Measurements from ENCODE around the gene SIRPA.

The SIRPA gene

DNA sequence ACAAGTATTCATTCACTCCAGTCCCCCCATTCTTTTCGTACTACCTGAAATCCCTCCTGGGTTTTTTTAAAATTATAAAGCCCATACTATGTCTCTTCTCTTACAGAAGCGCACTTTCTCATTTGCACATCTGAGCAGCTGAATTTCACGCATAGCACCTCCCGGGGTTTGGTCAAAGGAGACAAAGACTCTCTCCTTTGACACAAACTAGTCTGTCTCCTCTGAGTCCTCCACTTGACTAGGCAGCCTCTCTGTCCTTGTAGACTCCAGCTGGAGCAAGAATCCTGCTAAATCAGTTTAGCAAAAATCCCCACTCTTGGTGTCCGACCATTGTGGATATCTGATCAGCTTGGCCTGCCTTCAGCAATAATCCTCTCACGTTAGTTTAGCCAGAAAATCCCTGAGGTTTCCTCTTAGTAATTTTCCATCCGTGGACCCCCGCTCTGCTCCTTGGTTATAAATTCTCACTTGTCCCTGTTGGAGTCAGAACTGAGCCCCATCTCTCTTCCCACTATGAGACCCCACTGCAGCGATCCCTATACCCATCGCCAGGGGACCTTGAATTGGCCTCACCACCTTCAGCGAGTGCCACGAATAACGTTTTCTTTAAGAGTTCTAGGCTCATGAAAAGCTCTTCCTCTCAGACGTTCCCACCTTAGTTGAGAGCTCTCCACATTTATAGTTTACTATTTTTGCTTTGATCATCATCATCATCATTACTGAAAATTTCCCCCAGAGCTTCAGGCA is 69.6 kb downstream of the SIRPA start:
- intact Hi-C loops (cut with DNase I) = loop anchor here (5.0 kb wide), 1 partner anchor 487 kb away; no protein-coding TSS in a partner anchor
- no peak for DNase-seq

DNA sequence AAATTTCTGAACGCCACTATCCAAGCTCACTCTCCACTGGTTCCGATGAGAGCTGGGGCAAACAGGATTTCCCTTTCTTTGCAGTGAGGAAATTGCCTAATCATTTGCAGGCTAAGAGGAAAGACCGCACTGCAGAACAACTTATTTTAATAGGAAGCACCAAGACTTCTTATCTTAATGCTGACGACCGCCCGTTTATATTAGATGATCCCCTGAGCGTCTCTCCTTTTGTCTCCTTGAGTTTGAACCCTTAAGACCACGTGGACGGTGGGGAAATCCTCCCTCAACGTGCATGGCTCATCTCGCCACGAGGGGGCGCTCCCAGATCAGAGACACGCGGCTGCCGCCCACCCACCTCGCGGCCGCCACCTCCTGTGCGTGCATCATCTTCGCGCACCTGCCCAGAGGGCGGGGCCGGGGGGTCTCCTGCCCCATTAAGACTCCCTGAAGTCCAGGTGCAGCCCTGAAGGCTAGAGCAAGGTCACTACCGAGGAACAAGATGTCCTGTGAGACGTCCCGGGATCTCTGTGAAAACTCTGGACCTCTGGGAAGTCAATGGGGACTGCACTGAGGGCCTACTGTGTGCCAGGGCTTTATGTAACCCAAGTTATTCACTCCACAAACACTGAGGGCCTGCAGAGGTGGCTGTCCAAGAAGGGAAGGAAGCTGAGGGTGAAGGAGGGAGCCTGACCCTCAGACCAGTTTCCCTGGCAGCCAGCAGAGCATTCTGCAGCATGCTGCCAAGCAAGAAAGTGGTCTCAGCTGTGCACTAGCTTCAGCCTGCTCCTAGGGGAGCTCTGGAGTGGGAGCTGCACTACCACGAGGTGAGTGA is 70.5 kb downstream of the SIRPA start:
- intact Hi-C loops (cut with DNase I) = loop anchor here (1.0 to 5.0 kb wide), 2 partner anchors 207 to 487 kb away; no protein-coding TSS in a partner anchor
- DNase-seq = peak; percentile 59 to 97 (median 83)

DNA sequence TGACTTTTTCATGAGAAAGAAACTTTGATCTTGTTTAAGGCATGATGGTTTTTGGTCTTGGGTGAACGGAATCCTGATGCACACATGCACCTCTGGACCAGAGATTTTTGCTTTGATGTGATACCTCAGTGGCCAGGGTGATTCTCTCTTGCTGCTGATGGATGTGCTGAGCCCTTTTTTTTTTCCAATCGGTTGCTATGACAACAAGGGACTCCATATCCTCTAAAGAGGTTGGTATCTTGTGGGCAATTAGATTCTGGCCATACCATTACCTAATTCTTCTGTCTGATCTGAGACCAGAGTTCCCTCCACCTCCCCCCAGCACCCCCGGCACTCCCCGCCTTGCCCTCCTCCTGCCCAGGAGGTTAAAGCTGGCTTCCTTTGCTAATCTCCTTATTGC is 73.8 kb downstream of the SIRPA start:
- no peak for DNase-seq
- intact Hi-C loops (cut with DNase I) = loop anchor here (5.0 kb wide), 1 partner anchor 483 kb away; no protein-coding TSS in a partner anchor

DNA sequence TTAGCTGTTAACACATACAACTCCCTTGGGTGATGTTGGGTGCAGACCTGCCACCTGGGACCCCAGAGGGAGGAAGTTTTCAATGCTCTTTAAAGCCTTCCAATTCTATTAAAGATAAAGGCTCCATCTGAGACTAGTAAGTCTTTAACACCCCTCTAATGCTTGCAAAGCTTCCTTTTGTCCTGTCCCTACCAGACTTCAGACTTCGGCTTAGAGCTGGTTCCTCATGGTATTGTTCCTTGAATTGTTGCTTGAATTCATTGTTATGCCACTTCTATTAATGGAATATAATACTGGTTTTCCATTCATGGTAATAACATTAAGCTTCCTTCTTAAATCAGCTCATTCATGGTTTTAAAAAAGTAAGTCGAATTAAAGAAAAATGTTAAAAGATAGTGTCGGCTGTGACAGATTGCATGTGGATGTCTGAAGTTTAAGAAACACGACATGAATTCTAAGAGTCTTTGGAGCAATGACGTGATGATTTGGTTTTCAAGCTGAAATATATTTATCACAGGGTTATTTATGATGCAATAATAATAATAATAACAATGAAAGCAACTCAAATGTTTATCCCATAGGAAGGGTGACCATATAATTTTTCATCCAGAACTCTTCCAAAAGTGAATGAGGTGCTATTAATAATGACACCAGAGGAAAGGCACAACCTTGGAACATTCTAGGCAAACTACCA is 76.8 kb downstream of the SIRPA start:
- intact Hi-C loops (cut with DNase I) = no loop called here

DNA sequence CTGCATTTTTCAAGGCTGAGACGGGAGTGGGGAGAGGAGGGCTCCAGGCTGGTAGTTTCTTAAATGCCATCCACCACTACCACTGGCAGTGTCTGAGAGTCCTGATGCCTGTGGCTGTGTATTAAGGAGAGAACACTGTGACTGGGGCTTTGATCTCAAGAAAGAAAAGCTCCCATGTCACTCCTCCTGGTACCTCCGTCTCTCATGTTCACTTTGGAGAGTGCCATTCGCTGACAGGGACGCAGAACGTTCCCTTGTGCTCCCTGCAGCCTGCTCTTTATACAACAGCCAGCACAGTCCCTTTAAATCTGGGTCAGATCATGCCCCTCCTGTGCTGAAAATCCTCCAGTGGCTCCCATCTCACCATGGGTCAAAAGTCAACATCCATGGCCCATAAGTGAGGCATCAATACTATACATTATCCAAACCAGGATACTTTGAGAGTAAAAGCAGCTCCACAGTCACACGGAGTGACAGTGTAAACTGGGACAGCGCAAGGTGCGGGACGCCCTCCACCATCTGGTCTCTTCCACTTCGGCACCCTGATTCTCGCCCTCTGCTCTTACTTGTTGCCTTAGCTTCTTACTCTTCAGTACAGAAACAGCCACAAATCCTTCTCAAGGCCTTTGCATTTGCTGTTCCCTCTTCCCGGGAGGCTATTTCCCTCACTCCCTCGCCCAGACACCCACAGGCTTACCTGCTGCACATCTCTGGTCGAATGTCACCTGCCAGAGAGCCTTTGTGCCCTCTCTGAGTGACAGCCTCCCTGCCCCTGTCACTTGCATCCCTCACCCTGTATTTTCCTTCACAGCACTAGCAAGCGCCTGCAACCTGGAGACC is 78.6 kb downstream of the SIRPA start:
- peak in 1 of 10 donors; percentile 62 for DNase-seq
- intact Hi-C loops (cut with DNase I) = no loop called here

More for the DNA sequence above, 76.8 kb downstream of the SIRPA start:
- DNase-seq = no peak

DNA sequence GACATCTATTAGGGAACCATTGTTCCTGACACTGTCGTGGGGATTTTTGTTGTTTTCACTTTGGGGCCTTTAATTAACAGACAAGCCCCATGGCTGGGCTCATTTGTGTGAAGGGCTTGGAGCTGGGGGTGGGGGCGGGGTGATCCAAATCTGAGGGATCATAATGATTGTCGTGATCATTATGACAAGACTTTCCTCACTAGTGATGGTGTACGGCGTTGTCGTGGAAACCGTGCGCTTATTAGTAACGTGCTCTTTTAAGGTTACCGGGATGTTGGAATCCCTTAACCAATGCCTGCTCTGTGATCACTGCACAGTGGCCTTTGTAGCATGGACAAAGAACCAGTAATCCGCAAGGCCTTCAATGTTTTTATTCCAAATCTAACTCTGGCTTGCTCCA is 80.1 kb downstream of the SIRPA start:
- intact Hi-C loops (cut with DNase I) = no loop called here
- DNase-seq = no peak

DNA sequence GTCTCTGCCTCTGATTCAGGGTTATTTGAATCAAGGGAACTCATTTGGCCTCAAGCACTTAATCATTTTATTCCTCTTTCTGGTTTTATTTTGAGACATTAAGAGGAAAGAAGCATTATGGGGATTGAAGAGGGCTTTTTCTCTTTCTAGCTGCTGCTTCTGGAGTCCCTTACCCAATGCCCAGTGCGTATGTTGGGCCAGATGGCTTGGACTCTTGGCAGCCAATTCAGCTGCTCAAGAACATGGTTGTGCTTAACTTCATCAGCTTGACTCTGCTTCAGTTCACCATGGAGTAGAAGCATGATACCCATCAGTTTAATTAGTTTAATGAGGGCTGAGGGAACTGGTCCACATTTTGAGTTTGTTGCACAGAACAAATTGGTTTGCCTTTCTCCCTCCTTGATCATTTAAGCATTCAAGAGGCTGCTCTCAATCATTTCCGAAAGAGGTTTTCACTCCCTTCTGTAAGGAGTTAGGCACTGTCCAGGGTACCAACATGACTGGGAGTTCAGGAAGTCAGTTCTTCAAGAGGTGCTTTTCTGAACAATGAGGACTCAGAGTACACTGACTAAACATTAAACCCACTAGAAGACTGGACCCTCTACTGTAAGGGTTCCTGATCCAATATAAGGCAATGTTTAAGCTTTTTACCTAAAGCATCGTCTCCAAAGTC is 84.0 kb downstream of the SIRPA start:
- no peak for DNase-seq
- intact Hi-C loops (cut with DNase I) = no loop called here

DNA sequence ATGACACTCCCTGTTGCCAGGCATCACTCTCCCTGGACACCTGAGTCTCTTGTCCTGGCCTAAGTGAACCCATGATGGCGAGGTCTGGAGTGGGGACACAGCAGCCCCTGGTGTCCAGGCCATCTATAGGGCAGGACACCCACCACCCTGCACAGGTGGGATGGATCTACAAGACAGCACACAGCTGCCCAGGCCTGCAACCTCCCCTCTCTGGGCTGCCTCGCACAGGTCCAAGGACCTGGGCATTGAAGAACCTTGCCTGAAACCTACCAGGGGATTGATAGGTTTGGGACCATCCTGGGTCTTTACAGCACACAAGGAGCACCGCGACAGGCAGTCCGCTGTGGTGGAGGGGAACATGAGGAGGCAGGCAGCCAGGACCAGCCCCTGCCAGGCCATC is 87.5 kb downstream of the SIRPA start:
- no peak for DNase-seq
- intact Hi-C loops (cut with DNase I) = no loop called here

DNA sequence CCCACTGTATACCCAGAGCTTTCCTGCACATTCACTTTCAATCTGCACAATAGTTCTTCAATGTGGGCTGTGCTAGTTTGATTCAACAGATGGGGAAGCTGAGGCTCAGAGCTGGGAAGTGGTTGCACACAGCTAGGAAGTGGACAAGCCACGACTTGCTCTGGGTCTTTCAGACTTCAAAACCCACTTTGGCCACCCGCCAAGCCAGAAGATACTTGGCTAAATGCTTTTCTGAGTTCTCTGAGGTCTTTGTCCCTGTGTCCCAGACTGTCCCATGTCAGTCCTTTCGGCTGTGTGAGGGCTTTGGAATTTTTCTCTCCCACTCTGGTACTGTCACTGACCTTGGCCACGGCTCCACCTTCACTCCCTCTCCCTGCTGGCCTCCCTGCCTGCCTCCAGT is 88.1 kb downstream of the SIRPA start:
- DNase-seq = peak in 1 of 10 donors; percentile 20
- intact Hi-C loops (cut with DNase I) = no loop called here

DNA sequence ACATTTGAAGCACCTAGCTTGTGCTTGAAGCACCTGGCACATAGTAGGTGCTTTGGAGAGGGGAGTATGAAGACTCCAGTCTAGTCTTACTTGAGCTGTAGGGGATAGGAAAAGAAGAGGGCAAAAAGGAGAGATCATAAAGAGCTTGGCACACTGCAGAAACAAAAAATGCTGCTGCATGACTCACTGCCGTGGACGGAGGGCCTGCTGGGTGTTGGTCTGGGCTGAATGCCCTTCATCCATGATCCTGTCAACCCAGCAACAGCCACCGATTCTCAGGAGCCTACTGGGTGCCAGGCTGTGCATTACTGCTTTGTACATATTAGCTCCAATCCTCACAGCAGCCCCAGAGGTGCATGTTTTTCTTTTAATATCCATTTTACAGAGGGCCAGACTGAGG is 92.6 kb downstream of the SIRPA start:
- intact Hi-C loops (cut with DNase I) = no loop called here
- no peak for DNase-seq

Data from posterior cingulate gyrus (tissue), 11 donors.